Measurements from ENCODE around the gene SLC12A2.

DNA sequence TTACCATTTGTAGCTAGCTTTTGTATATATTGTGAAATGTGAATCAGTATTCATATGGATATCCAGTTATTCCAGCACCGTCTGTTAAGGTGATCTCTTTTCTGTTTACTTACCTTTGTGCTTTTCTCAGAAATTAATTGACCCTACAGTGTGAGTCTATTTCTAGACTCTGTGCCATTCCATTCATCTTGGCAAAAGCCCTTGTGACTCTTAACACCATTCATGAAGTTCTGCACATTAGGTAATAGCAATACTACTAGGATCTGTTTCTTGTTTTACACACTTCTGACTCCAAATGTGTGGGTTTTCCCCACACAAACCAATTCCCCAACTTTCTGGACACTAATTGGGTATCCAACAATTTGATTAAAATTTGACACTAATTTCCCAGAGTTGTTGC lies 40.4 kb downstream of the SLC12A2 start:
- TF ChIP-seq, protein P1, sequence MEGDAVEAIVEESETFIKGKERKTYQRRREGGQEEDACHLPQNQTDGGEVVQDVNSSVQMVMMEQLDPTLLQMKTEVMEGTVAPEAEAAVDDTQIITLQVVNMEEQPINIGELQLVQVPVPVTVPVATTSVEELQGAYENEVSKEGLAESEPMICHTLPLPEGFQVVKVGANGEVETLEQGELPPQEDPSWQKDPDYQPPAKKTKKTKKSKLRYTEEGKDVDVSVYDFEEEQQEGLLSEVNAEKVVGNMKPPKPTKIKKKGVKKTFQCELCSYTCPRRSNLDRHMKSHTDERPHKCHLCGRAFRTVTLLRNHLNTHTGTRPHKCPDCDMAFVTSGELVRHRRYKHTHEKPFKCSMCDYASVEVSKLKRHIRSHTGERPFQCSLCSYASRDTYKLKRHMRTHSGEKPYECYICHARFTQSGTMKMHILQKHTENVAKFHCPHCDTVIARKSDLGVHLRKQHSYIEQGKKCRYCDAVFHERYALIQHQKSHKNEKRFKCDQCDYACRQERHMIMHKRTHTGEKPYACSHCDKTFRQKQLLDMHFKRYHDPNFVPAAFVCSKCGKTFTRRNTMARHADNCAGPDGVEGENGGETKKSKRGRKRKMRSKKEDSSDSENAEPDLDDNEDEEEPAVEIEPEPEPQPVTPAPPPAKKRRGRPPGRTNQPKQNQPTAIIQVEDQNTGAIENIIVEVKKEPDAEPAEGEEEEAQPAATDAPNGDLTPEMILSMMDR (IDR thresholded peaks at IDR 0.05; ENCODE audit: poor library complexity, severe bottlenecking) = no peak
- TF ChIP-seq SMC3 (conservative IDR thresholded peaks at IDR 0.05; ENCODE audit: poor library complexity) = no peak
- TF ChIP-seq RAD21 (conservative IDR thresholded peaks at IDR 0.05) = no peak

All from neural cell (in vitro differentiated cells).